Activated naive CD4-positive, alpha-beta T cell treated with Interleukin-2 at 50 U/mL for 16 hours (primary cell): ENCODE measurements around the gene CTNNA3.
"Not testable (repeated sequence)": the region's sequence is repeated elsewhere in the genome, so short reads cannot be mapped to it uniquely, and the experiment has no call there.

Experiments
- DNase-seq: peaks from one replicate; pipeline ENCODE4 v3.0.0-alpha.2; 2020

Gene CTNNA3

GRCh38 chr10:66335753-66336152, 1360.2 kb downstream of the CTNNA3 start:
- DNase-seq = not testable (repeated sequence)

DNA sequence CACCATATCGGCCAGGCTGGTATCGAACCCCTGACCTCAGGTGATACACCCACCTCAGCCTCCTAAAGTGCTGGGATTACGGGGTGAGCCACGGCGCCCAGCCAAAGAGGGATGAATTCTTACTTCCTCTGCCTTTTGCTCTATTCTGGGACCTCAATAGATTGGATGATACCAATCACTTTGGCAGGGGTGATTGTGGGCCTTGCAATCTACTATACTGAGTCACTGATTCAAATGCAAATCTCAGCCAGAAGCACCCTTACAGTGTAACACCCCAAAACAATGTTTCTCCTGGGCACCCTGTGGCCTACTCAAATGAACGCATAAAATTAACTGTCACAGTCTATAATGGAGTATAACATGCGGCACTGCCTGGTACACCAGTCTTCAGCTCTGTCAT, 1366.8 kb downstream of the CTNNA3 start:
- DNase-seq = no peak

GRCh38 chr10:66326876-66327275, 1369.1 kb downstream of the CTNNA3 start:
- no peak for DNase-seq

- no peak for DNase-seq
Observed at GRCh38 chr10:66322777-66323176, 1373.2 kb downstream of the CTNNA3 start.

DNA sequence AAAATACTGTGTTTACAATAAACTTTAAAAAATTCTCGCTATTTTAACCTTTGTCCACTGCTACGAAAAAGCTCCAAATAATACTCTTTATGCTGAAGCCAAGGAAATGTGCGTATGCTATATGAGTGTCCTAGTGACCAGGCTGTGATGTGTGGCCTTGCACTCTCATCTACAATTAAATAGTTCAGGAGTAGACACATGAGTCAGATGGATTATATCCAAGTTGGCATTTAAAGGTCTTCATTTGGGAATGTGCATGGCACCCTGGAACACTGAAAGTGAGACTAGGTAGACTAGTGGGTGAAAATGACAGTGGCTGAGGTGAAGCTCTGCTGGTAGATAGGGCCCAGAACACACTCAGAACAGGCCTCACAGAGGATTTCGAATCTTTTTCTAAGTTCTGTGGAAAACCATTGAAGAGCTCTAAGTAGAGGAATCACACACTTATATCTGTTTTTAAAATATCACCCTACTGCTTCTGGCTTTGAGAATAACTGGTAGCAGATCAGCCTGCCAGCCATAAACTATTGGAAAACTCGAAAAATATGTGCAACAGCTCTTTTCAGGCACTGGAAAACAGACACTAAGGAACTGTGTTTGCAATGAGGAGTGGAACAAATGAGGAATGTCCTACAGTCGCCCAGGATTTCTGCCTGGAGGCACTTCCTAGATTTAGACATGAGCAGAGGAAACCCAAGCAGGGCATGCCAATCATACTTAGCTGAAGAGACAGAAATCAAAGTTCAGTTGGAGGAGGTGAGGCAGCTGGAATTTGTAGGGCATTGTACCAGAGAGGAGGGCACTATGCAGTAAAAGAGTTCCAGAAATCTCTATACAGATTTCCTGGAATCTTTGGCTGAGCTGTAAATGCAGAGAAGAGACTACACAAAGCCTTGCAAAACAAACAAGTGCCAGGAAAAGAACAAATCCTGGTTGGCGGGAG, 1374.0 kb downstream of the CTNNA3 start:
- DNase-seq = no peak

DNA sequence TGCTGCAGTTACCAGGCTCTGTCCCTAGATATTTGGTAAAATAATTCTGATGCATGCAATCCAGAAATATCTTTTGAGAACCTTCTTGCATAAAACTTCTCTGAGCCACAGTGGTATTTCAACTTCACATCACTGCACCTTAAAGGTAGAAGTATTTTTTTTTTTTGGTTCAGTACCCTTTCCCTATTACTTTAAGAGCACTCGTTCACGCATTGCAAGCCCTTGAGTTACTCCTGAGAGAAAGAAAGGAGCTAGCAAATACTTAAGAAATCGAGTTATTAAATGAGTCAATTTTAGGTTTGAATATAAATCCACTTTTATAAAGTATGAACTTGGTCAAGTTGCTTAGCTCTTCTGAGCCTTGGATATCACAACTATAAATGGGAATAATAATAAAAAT, 1377.2 kb downstream of the CTNNA3 start:
- DNase-seq = no peak

- DNase-seq = no peak
Observed at GRCh38 chr10:66307826-66308225, 1388.2 kb downstream of the CTNNA3 start.

DNA sequence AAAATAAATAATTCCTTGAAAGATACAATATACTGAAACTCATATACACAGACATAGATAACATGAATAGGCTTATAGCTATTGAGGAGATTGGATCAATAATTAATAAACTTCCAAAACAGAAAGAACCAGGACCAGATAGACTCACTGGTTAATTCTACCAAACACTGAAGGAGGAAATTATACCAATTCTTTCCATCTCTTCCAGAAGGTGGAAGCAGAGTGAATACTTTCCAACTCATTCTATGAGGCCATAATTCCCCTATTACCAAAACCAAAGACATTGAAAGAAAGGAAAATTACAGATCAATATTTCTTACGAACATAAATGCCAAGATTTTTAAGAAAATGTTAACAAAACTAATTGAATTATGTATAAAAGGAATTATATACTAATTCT, 1394.9 kb downstream of the CTNNA3 start:
- DNase-seq = no peak

DNA sequence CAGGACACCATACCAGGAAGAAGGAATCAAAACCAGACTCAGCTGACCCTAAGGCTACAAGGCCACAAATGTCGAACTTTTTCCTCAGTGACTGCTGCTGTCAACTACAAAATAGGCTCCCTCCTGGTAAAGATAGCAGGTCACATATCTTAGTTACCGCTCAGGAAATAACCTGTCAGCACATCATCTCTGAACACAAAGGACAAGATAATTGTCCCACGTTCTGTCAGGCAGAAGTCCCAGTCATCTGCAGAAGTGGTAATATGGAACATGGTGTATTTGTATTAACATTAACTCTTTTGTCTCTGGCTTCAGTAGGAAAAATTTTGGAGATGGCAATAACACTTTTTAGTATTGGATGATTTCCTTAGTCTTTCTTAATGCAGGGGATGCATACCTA, 1400.4 kb downstream of the CTNNA3 start:
- no peak for DNase-seq

- no peak for DNase-seq
Observed at GRCh38 chr10:66294538-66294937, 1401.5 kb downstream of the CTNNA3 start.

- DNase-seq = no peak
Observed at GRCh38 chr10:66292922-66293321, 1403.1 kb downstream of the CTNNA3 start.

DNA sequence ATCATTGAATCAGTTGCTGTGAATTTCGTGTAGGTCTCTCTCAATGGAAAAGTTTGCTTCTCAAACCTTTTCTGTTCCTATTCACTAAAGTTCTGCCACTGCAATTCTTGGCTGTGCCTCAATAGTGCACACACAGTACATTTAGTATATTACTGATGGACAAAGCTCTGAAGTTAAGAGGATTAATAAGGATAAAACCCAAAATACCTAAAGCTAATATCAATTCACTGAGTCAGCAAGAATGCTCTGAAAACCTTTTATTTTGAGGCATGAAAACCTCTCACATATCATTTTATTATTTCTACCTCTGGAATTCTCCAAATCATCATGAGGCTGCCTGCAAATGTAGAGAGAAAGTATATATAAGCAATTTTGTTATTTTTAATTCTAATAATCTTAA, 1403.5 kb downstream of the CTNNA3 start:
- no peak for DNase-seq

DNA sequence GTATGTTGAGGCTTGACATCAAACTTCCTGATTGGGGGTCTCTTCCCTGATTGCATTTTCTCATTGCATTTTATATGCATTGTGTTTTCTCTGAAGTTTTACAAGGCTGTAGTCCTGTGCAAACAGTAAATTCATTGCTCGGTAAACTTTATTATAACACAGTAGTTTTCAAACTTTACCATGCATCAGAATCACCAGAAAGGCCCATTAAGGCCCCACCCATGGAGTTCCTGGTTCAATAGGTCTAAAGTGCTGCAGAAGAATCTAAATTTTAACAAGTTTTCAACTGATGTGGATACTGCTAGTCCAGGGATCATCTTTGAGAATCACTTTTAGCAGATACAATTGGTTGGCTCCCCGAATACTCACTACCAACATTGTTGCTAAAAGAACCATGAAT, 1404.9 kb downstream of the CTNNA3 start:
- DNase-seq = no peak

- DNase-seq = no peak
Observed at GRCh38 chr10:66284621-66285020, 1411.4 kb downstream of the CTNNA3 start.

GRCh38 chr10:66283874-66284464, 1412.0 kb downstream of the CTNNA3 start:
- DNase-seq = no peak

- DNase-seq = no peak
Observed at GRCh38 chr10:66283064-66283463, 1412.9 kb downstream of the CTNNA3 start.

DNA sequence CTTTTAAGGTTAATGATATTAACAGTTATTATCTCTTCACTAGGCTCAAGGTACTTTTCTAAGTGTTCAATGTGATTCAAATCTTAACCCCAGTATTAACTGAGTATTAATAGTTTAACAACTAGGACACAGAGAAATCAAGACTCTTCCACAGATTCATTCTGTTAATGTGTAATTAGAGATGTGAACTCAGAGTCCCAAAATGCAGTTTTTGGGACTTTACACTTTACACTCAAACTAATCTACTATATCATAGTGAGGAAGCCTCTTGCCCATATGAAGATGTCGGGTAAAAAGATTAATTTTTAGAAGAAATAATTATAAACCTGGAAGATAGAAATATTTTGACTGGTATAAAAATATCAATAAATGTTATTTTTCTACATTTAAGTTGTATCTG, 1414.7 kb downstream of the CTNNA3 start:
- no peak for DNase-seq

DNA sequence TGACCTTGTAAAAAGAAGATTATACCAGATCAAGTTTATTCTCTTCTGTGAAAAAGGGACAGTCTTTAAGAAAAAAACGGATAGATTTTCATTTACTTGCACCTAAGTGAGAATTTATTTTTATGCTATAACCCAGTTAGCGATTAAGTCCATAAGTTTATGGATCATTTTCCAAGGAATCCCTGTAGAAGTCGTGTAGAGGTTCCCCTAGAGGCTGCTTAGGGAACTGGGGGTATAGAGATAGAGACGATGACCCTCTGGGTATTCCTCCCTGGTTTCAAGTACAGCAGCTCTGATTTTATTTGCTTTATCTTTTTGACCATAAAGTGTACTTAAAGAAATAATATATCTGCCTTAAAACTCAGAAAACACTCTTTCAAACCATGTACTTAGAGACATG, 1418.5 kb downstream of the CTNNA3 start:
- DNase-seq = no peak

DNA sequence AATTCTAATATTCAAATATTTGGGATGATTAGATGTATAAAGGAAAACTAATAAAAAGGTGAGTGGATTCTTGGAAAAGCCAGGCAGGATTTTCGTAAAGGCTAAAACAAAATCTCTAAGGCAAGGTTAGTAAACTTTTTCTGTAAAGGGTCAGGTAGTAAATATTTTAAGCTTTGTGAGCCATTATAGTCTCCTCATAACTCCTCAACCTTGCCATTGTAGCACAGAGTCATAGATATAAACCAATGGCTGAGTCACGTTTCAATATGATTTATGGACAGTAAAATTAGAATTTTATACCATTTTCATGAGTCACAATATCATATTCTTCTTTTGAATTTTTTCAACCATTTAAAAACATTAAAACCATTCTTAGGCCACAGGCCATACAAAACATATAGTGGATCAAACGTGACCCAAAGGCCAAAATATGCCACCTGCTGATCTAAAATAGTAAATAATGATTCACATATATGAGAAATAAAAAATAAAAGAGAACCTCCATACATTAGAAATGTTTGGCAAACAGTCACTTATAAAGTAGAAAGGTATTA, 1422.0 kb downstream of the CTNNA3 start:
- DNase-seq = no peak

DNA sequence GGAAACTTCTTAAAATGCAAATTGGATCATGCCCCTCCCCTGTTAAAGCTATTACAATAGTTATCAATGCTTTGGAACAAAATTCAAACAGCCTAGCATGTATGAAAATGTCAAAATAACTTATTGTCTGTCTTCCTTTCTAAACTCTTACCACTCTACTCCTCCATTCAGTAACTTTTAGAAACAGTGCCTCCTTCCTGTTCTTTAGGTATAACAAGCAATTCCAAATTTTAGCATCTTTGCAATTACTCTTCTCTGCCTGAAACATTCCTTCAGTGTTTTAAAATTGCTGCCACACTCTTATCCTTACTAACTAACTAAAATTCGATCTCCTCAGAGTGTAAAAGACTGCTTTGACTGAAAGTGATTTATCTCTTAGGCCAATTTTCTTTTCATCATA, 1430.6 kb downstream of the CTNNA3 start:
- no peak for DNase-seq

GRCh38 chr10:66259836-66260235, 1436.2 kb downstream of the CTNNA3 start:
- DNase-seq = no peak

- no peak for DNase-seq
Observed at GRCh38 chr10:66258693-66259092, 1437.3 kb downstream of the CTNNA3 start.

GRCh38 chr10:66257801-66258200, 1438.2 kb downstream of the CTNNA3 start:
- no peak for DNase-seq

DNA sequence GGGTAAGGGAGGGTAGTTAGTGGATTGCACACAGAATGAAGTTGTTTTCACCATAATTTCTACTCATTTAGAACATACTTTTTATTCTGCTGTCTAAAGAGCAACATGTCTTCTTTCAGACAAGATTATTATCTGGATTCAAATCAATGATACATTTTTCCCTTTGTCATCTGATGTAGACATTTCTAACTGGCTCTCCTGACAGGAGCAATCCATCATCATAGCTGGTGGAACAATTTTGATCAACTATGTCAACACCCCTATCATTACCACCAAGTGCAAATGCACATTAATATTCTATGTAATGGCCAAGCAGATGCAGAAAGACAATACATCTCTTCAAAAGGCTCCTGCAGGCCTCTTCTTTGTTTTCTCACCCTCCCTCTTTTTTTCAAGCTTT, 1443.0 kb downstream of the CTNNA3 start:
- DNase-seq = no peak
